Stimulated activated CD8-positive, alpha-beta memory T cell treated with anti-CD3 and anti-CD28 coated beads, Interleukin-4, amount 100 ng/mL, for 24 hours (primary cell): ENCODE results near the gene RNF169.

ENCODE experiments used
- DNase-seq: peaks from one replicate; pipeline ENCODE4 v3.0.0-alpha.2; 2020; ENCODE audit warnings: low read depth

Gene RNF169, protein sequence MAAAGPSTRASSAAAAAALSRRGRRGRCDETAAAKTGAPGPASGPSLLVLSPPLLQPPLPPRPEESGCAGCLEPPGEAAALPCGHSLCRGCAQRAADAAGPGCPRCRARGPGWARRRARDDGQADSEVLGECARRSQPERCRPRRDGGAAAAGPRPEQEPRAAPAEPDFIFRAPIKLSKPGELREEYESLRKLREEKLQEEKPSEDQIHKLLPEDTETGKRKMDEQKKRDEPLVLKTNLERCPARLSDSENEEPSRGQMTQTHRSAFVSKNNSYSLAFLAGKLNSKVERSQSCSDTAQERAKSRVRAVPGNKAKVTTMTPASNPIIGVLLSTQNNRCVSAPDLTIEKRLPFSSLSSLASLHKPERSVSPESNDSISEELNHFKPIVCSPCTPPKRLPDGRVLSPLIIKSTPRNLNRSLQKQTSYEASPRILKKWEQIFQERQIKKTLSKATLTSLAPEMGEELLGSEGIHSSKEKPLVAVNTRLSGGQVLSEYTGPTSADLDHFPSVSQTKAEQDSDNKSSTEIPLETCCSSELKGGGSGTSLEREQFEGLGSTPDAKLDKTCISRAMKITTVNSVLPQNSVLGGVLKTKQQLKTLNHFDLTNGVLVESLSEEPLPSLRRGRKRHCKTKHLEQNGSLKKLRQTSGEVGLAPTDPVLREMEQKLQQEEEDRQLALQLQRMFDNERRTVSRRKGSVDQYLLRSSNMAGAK

DNA sequence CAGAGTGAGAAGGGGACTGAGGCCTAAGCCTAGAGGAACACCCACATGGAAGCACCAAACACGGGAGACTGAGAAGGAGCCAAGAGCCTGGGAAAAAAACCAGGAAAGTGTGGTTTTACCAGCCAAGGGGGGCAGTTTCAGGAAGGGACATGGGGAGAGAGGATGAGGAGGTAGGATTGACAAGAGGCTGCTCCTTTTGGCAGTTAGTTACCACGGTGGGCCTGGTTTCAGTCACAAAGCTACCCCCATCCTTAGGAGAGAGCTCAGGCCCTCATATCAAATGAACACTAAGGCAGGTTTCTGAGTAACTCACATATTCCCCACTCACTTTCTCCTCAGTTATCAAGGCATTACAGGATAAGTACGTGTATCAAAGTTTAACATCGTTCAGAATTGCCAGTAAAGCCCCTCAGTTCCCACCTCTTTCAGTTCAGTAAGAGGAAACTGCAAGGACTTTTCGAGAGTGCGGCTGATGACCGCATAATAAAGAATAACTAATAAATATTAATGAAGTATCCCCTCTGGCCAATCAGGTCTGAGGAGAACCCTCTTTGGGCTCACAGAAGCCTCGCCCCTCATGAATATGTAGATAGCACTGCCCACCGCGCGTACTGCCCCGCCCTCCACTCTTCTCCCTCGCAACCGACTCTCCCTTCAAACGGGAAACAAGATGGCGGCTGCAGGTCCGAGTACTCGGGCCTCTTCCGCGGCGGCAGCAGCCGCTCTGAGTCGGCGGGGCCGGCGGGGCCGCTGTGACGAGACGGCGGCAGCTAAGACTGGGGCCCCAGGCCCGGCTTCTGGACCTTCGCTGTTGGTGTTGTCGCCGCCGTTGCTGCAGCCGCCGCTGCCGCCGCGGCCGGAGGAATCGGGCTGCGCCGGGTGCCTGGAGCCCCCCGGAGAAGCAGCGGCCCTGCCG is at the start of gene RNF169:
RNF169 (plus strand) TSS at position 639 of the 916 bp plus-strand sequence; CDS start at position 671, 32 bp downstream.
- peak; percentile 82 for DNase-seq

DNA sequence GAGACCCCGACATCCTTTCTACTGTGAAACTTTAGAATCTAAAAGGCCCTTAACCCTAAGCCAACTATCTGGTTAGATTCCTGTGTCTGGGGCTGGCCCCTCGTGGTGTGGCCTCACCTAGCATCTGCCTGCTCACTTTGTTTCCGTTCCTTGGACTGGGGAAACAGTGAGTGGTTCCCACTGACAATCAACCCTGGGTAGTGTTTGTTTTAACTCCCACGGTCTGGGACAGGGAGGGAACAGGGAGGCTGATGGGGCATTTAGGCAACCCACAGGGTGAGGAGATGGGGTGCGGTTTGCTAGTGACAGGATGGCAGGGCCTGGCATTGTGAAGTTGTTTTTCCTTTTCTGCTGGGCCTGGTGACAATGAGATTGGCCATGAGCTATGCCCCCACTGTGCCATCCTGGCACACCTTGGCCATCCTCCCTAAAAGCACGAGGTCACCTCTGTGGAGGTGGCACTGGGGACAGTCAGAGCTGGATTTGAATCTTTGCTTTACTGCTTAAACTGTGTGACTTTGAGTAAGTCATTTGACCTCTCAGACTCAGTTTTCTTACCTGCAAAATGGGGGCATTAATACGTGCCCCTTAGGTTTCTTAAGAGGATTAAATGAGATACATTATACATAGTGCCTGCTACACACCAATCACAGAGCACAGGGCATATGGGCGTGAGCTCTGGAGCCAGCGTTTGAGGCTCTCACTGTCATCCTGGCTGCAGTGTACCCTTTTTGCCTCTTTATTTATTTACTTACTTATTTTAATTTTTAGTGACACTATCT is 48.8 kb upstream of the RNF169 start:
- DNase-seq: no peak

DNA sequence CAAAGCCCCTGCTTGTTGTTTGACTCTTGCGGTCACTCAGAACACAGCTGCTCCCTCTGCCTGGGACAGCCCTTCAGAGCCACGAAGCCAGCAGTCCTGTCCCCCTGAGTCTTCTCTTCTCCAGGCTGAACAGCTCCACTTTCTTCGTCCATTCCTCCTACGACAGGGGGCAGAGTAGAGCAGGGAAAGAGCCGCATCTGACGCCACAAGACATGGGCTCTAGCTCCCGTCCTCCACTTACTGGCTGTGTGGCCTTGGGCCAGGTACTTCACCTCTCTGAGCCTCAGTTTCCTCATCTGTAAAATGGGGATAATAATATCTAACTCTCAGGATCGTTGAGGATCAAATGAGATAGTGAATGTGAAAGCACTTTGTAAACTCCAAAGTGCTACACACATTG is 47.3 kb upstream of the RNF169 start:
- DNase-seq: no peak

DNA sequence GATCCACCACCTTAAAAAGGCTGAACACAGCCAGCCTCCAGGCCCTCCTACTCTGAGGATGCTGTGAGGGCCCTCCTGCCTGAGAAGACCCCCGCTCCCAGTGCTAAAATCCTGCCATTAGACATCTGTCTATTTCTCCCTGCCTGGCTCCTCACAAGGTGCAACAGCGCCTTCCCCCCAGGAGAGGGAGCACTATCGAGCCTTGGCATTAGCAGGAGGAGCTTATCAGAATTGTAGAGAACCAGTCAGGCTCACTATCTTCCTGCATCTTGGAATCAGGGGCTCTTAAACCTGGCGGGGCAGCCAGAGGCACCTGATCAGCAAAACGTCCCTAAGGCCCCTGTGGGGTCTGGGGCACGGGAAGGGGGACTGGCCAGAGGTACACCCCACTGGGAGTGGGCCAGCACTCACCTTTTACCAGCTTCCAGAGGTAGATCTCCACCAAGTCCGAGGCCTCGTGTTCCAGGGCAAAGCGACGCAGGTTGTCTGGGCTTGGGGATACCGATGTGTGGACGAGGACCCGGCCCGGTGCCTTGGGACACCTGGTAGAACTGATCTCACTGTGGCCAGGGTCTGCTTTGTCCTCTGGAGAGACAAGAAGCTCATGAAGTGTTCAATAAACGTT is 46.2 kb upstream of the RNF169 start:
- peak; percentile 40 for DNase-seq

DNA sequence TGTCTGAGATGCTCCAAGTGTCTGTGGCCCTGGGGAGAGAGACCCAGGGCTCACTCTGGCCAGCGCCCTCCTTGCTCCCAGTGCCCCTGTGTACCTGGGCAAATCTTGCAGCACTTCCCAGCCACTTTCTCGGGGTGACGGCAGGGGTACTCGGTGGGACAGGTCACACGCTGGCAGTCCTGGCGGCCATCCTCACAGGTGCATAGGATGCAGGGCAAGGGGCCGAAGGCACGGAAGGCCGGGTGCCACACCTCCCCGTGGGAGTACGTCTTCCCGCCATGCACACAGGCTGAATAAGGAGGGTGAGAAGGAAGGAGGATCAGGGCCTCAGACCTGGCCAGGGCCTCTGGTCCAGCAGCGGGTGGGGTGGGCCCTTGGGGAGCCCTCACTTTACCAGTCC is 45.4 kb upstream of the RNF169 start:
- DNase-seq: no peak

DNA sequence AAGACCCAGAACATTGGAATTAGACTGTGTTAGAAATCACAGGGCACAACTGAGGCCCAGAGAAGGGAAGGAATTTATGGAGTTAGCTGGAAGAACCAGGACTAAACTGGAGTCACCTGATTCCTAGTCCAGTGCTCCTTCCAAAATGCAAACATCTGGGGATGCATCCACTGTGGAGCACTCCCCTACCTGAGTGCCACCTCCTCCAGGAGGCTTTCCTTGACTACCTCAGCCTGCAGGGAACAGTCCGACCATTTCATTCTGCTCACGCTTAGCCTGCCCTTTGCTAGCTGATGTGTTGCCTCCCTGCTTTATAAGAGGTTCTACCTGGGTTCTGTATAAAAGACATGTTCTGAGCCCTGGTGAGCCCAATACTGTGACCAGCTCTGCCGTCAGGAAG is 41.5 kb upstream of the RNF169 start:
- no peak for DNase-seq

DNA sequence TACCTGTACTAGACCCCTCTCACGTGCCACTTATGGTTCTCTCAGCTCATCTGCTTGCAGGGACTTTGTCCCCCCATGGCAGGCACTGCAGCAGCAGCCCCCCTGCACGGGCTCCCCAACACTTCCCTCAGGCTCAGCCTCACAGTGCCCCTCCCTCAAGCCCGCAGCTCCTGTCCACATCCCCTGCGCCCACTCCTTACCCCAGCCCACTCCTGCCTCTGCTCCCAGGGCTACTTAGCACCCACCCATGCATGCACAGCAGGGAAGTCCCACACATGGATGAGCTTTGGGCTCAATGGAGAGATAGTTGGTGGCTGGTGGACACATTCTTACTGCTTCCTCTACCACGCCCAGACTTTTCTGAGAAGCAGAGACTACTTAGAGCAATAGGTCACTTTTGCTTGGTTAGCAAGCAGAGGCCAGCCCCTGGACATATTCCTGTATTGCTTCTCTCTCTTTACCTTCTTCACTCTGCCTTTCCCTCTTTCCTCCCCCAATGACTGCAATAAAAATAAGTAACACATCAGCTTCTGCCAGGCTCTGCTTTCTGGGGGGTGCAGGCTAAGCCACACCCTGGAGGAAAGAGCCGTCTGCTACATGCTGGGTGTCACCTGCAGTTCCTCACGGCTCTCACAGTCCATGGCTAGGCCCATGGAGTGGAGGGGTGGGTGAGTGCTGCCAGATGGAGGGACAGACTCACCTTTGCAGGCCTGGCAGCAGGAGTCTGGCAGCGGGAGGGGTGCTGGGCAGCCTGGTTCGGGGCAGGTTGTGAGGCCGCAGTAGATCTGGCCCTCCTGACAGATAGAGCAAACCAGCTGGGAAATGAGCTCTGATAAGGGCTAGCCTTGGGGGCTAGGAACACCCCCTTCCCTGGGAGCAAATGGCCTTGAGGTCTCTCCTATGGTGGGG is 40.8 kb upstream of the RNF169 start:
- DNase-seq: no peak

DNA sequence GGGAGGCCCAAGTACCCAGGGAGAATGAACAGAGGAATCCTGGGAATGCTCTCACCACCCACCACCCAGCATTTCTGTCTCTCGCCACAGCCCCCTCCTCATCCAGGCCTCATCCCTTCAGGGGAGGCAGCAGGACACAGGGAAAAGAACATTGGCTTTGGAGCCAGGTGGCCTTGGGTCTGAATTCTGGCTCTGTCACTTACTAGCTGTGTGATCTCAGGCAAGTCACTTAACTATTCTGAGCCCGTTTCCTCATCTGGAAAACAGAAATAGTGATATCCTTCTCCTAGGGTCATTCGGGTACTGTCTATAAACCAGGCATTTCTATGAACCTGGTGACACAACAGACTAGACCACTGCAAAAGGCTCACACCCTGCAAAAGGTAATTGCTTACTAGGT is 39.5 kb upstream of the RNF169 start:
- no peak for DNase-seq

DNA sequence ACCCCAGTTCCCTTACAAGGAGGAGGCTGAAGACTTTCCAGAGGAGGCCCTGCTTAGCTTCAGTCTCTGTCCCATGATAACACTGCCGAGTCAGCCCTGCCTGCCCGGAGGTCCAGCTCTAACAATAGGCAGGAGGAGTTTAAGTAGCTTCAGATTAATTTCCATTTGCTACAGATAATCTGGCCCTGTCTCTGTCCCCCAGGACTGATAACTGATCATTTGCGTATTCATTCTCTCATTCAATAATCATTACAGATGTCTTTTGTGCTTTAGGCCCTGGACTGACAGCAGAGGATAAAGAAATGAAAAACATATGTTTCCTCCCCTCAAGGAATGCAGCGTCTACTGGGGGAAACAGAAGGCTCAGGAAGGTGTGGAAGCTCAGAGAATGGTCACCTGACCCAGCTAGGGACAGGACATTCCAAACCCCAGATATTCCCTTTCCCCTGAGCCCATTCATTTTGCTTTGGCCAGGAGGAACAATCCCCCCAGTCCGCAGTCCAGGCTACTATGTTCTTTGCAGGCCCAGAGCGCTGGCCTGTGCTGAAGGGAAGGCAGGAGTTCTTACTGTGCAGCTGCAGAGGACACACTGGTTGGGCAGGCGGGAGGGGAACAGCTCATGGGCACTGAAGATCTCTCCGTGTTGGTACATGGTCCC is 38.2 kb upstream of the RNF169 start:
- DNase-seq: no peak

DNA sequence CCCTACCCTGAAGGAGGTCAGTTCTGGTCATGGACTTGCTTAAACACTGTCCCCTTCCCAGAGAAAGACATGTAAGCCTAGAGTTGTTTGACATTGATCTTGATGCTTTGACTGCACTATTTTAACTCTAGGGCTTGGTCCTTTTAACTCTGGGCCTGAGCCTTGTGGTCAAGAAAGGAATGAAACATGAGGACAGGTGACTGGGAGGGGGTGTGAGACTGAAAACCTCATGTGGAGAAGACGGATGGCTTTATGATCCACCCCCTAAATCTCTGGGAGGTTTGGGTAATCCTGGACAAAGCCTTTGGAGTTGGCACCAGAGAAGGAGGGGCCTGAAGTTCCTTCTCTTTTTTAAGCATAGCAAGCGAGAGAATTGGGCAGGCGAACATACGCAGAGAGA is 35.0 kb upstream of the RNF169 start:
- DNase-seq: no peak

DNA sequence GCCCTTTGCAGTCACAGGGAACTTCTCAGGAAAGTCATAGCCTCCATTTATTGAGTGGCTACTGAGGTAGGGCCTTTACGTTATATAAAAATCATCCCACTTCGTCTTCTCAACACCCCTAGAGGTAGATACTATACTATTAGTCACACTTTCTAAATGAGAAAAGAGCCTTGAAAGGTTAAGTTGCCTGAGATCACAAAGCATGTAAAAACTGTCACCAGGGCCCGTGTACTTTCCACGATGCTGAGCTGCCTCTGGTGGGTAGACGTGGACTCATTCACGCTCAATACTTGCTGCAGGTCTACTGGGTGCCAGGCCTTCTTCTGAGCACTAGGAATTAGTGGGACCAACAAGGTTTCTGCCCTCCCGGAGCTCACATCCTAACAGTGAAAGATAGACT is 33.7 kb upstream of the RNF169 start:
- DNase-seq: no peak

DNA sequence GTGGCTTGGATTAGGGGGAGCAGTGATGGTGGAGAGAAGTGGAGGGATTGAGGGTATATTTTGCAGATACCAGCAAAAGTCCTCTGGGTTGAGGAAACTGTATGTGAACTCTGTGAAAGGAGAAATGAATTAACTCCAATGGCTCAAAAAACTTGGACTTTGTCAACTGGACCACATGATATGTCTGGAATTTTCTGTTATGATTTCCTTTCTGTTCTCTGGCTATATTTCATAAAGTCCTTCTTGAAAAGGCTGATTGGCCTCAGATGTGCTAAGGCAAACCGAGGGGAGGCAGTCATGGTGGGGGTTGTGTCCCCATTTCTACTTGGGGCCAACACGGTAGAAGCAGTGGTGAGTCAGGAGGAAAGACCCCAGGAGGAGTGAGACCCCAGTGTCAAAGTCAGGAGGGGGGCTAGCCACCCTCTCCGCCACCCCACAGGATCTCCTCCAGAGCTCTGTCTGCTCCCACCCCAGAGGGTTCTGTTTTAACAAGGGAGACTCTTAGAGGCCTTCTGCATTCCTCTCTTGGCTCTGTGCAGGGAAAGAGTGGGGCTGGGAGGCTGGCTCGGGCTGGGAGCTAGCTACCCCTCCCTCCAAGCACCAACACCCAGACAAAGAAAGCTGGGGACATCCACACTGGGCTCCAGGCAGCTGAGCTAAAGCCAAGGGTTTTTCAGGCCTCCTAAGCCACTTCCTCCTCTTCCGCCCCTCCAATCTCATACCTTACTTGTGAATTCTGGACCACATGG is 31.3 kb upstream of the RNF169 start:
- DNase-seq: no peak

DNA sequence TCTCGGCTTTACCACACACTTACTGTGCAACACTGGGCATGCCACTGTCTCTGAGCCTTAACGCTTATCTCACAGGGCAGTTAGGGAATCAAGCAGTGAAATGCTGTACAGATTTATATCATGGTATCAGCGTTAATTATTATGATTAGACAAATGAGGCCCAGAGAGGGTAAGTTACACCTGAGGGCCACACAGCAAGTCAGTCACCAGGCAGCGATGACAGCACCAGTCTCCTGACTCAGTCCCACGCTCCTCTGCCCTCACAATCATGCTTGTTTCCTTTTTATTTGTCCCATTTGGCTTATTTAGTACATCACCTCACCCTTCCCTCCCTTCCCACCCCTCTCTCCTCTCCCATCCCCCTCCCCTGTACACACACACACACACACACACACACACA is 29.6 kb upstream of the RNF169 start:
- DNase-seq: no peak

DNA sequence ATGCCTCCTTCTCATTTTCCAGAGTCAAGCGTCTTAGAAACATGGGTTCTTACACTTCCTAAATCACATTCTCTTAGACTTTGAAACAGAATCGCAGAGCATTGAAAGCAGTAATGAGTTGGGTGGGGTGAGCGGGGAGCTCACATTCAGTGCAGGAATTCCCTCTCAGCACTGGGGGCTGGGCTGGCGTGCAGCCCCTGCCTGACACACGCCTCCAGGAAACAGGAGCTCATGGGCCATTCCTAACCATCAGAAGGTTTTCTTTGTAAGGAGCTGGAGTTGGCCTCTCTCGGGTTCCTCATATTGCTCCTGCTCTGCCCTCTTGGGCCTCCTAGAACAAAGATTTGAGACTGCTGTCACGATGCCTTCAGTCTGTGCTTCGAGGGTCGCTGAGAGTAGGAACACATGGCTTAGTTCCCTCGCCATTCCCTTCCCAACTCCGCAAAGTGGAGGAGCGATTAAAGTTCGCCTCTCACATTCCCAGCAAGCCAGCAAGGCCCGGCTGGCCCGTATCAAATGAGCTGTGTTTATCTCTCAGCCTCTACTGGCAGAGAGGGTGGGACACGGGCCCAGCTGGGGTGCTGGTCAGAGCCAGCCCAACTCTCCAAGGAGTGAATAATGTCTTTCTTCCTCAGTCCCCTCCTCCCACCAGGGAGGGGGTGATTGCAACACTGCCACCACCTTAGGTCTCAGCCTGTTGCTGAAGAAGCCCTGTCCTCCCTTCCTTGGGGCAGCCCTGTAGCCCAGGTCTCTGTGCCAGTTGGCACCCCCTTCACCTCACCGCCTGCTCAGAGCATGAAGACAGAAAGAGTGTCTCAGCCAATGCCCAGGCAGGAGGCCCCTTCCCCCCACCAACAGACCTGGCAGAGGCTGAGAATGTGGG is 27.8 kb upstream of the RNF169 start:
- DNase-seq: no peak

DNA sequence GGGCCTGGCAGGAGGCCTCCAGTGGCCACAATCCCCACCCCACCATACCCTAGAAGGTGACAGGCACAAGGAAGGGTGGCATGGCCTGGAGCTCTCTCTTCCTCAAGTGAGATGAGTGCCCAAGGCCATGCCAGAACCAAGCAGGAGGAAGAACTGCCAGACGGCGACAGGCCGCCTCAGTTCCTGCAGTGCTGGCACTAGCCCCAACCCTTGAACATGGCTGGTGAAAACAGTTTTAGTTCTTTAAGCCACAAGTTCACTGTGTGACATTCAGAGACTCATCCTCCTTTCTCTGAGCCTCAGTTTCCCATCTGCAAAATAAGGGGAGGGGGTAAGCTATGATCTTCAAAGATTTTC is 27.2 kb upstream of the RNF169 start:
- DNase-seq: no peak

DNA sequence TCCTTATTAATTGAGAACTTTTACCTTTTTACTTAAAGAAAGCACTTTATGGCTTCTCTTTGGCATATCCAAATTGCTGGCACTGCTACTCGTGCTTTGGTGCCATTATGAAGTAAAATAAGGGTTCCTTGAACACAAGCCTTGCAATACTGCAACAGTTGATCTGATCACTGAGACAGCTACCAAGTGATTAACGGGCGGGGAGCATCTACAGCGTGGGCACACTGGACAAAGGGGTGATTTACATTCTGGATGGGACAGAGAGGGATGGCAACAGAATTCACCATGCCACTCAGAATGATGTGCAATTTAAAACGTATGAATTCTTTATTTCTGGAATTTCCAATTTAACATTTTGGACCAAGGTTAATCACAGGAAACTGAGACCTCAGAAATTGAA is 25.1 kb upstream of the RNF169 start:
- no peak for DNase-seq

DNA sequence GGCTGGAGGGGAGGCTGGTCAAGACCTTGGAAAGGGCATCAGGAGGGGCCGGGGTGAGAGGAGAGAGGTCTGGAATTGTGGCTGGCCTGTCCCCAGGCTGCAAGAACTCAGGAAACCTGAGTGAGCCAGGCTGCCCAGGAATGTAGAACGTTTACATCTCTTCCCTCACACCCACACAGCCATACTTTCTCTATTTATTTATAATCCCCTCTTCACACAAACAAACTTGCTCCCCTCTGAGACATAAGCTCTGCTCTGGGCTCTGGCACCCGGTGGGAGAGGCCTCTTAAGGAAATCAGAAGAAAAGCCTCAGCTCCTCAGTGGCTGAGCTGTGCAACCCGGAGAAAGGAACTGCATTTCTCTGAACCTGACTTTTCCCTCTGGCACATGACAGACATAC is 22.9 kb upstream of the RNF169 start:
- no peak for DNase-seq
